HG03097 (cell line): ENCODE data around the gene DFFA.
"Not testable (repeated sequence)": the region's sequence is repeated elsewhere in the genome, so short reads cannot be mapped to it uniquely, and the experiment has no call there.

Experiments
- ATAC-seq: cut with Tn5 transposase; IDR thresholded peaks from one replicate; pipeline ENCODE4 v1.9.1; 2021; ENCODE audit not compliant: unreplicated experiment, low FRiP score

The DFFA gene

DNA sequence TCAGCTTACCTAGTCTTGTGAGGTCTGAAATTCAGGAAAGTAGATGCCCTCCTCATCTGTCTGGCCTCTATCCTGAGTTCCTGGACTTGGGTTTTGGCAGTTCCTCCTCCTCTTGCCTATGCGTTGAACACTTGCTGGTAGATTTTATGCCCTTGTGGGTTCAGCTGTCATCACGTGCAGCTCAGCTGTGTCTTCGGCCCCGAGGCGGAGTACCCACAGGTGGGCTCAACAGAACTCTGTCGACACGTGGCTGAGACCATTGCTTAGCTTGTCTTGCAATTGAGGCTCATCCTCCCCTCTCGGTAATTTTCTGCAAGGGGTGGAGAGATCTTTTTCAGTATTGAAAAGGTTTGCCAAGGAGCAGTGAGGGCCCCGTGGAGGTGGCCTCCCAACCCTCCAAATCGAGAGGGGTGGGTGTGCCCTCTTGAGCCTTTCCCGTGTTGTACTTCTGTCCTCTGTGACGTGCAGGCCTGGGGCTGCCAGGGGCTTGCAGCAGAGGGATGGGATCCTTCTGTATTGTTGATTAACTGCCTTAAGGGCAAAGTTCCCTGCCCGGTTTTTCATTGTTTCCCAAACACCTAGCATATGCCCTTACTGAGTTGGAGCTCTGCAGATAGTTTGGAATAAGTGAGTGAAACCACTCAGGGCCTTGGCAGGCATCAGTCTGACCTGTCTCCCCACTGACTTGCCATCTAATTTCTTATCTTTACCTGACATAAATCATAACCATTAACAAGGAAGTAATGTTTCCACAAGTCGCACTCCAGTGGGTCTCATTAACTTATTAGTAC is 39.2 kb downstream of the DFFA start:
- ATAC-seq = no peak

GRCh38 chr1:10431070-10431730 is 41.1 kb downstream of the DFFA start:
- no peak for ATAC-seq

- ATAC-seq = peak; percentile 74
Measured at GRCh38 chr1:10430216-10431069, 41.9 kb downstream of the DFFA start, which contains the start of gene CENPS. Gene CENPS (plus strand): TSS chr1:10430433. CDS start chr1:10430518, 85 bp downstream.

GRCh38 chr1:10429868-10430215 is 42.5 kb downstream of the DFFA start:
- ATAC-seq = peak; percentile 21

DNA sequence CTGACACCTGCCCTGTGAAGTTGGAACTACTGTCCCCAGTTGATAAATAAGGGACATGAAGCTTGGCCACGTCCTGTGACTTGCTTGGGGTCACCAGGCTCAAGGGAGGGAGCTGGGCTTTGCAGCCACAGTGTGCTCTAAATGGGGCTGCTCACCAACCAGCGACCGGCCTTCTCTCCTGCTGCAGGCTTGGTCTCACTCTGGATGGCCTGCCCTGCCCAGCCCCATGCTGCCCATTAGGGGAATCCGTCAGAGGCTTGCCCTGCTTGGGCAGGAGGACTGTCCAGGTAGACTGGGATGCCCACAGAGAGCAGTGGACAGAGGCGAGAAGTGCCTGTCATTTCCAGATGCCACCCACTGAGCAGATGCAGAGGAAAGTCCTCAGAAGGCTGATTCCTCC is 43.3 kb downstream of the DFFA start:
- ATAC-seq = no peak

DNA sequence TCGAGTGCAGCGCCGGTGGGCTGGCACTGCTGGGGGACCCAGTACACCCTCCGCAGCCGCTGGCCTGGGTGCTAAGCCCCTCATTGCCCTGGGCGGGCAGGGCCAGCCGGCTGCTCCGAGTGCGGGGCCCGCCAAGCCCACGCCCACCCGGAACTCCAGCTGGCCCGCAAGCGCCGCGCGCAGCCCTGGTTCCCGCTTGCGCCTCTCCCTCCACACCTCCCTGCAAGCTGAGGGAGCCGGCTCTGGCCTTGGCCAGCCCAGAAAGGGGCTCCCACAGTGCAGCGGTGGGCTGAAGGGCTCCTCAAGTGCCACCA is 45.8 kb downstream of the DFFA start:
- not testable (repeated sequence) for ATAC-seq

GRCh38 chr1:10425826-10426534 is 46.3 kb downstream of the DFFA start:
- not testable (repeated sequence) for ATAC-seq

DNA sequence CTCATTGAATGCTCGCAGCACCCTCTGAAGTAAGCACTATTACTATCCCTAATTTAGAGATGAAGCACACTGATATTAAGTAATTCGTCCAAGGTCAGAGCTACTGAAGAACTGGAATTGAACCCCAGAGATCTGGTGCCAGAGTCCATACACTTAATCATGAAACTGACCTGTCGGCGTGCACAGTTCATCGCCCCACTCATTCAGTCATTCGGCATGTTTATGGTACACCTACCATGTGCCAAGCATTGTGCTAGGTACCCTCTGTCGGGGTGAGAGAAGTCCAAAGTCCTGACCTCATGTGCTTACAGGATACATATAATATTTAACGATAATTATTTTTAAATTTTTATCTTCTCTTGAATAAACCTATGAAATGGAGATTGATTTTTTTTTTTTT is 47.7 kb downstream of the DFFA start:
- ATAC-seq = no peak

GRCh38 chr1:10424034-10424433 is 48.3 kb downstream of the DFFA start:
- ATAC-seq = no peak

DNA sequence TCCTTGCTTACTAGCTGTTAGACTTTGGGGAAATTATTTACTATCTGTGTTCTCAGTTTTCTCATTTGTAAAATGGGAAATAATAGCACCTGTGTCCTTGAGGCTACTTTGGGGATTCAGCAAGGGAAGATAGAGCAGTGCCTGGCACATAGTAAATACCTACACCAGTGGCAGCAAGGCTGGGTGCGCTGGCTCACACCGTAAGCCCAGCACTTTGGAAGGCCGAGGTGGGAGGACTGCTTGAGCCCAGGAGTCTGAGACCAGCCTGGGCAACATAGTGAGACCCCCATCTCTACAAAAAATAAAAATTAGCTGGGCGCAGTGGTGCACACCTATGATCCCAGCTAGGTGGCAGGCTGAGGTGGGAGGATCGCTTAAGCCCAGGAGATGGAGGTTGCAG is 50.7 kb downstream of the DFFA start:
- no peak for ATAC-seq

DNA sequence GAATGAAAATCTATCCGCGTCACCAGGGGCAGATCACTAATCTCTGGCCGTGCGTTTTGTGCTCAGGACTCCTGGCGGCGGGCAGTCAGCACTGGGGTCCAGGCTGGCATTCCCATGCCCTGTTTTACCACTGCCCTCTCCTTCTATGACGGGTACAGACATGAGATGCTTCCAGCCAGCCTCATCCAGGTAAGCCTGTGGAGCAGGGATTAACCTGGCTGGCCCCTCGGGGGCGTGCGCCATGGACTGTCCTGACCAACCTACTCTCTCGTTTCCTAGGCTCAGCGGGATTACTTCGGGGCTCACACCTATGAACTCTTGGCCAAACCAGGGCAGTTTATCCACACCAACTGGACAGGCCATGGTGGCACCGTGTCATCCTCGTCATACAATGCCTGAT is 53.0 kb downstream of the DFFA start:
- ATAC-seq = no peak

GRCh38 chr1:10418741-10419140 is 53.6 kb downstream of the DFFA start:
- not testable (repeated sequence) for ATAC-seq

DNA sequence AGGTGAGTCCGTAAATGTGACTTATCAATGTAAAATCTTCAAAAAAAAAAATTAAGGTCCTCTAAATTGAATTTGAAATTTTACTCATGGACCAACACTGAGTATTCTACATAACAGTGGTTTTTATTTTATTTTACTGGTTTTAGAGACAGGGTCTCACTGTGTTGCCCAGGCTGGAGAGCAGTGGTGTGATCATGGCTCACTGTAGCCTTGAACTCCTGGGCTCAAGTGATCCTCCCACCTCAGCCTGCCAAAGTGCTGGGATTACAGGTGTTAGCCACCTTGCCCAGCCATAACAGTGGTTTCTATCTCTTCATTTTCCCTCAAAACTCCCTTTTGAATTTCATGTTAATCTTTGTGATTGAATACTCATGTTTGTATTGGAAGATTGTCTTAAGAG is 56.4 kb downstream of the DFFA start:
- ATAC-seq = not testable (repeated sequence)

DNA sequence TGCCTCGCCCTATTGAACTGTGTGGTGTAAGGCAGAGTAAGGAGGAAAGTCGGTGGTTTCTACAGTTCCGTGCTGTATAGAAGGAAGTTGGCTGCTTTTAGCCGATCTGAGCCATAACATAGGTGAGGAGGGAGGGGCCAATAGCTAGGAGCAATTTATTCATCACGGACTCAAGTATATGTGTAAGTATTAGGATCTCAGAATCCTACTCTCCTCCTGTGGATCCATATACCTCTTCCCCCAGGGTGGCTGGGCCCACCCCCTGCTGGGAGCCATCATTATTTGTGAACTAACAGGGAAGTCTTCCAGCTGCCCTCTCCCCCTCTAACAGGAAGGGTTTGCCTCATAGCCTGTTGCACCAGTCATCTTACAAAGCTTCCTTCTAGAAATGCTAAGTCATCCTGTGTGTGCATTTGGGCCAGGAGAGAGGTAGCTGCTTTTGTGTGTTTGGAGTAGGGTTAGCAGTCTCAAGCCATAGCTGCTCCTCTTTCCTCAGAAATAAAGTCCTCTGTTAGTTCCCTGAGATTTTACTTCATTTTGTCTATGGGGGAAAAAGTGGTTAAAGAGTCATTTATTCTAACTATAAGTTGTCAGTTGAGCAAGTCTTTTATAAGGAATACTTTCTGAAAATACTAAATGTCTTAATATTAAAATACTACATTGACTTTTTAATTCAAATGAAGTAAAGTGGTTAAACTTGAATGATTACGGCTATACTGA is 57.0 kb downstream of the DFFA start:
- ATAC-seq = no peak

- ATAC-seq = no peak
Measured at GRCh38 chr1:10407201-10407600, 65.1 kb downstream of the DFFA start.
